ENCODE measurements around the gene BMPER. TPM values are rescaled to one million over a fixed set of nuclear protein-coding genes. Genes with fewer than 3 reads are reported as not detected.

Gene BMPER
- total and polyA plus RNA-seq, 10 of the 15 experiments (the other 5 are each of a cell fraction or from before 2014, with no cell fraction given), result 0.02 to 0.08 TPM; not detected in 8

- intact Hi-C loops (cut with micrococcal nuclease; ENCODE audit: unreplicated experiment), result loop anchor here (1.0 to 2.0 kb wide), 3 partner anchors 138 to 708 kb away; no protein-coding TSS in a partner anchor
- RAD21 ChIA-PET (ENCODE audit: unreplicated experiment), result interaction anchor here (0.5 to 1.0 kb wide), 2 partner anchors 19 to 472 kb away, joined by 3 read pairs; no protein-coding TSS in a partner anchor
- no peak overlapping the region for H3K4me3 ChIP-seq
- H3K9me3 ChIP-seq (replicated peaks; ENCODE audit: control insufficient read depth, insufficient read depth, low read length), result no peaks in the 10 kb centered on the region
- H3K9ac ChIP-seq (ENCODE audit: control insufficient read depth, insufficient read depth, low read length), result no peak overlapping the region
- no peak overlapping the region for H3K4me2 ChIP-seq (ENCODE audit: control insufficient read depth, insufficient read depth)
- ATAC-seq (peak; percentile 99), FAIRE-seq (peak; percentile 78), DNase-seq (ENCODE audit: low read depth, low spot score) (no peak)
- H3K27me3 ChIP-seq (replicated peaks in 1 of 2; ENCODE audit: control insufficient read depth in 2 of 2, insufficient read depth in 2 of 2, low read length in 1 of 2), result 0 out of 4 replicates have a peak, but pooled peaks cover 2 to 7% of the 10 kb centered on the region in 2 experiments
- no peaks in the 10 kb centered on the region for H3K4me1 ChIP-seq (ENCODE audit: control insufficient read depth, insufficient read depth, low read length)
- BruUV-seq (replicated peaks), result no TSS peak
- H3K27ac ChIP-seq (ENCODE audit: control insufficient read depth, insufficient read depth), result no peak overlapping the region
- H4K20me1 ChIP-seq (ENCODE audit: control insufficient read depth, insufficient read depth), result no peaks in the 10 kb centered on the region
- in situ Hi-C loops (cut with MboI), result no loop called here
- no peaks in the 10 kb centered on the region for H3K79me2 ChIP-seq (ENCODE audit: control insufficient read depth, insufficient read depth, low read length)
- SMC1A ChIA-PET (ENCODE audit: uncharacterized antibody, unreplicated experiment), result interaction anchor here (0.9 to 1.5 kb wide), 6 partner anchors 34 to 651 kb away, joined by 3 to 4 read pairs (median 3); no protein-coding TSS in a partner anchor
- CTCF ChIA-PET, result interaction anchor here (0.7 to 2.6 kb wide), 17 partner anchors 9 to 705 kb away, joined by 3 to 13 read pairs (median 5); no protein-coding TSS in a partner anchor
- WGBS (ENCODE audit: insufficient coverage, insufficient replicate concordance, low lambda C conversion rate, missing lambda C conversion rate), result 16% methylated on average over 17 of the region's 17 CpGs
- no peaks in the 10 kb centered on the region for H3K36me3 ChIP-seq (ENCODE audit: control insufficient read depth in 2 of 2, insufficient read depth in 2 of 2, low read length in 1 of 2)
- POLR2A ChIA-PET, result no interaction called here
- H2AFZ ChIP-seq (ENCODE audit: control insufficient read depth, low read depth, low read length), result no peak overlapping the region
- TF ChIP-seq SMC3 (IDR thresholded peaks at IDR 0.05; ENCODE audit: borderline replicate concordance, low read length) (peak; percentile 71), IKZF1 (conservative IDR thresholded peaks at IDR 0.05) (no peak), FOXM1 (IDR thresholded peaks at IDR 0.05; ENCODE audit: low read depth, low read length) (no peak), BACH1 (IDR thresholded peaks at IDR 0.05; ENCODE audit: borderline replicate concordance) (no peak), RBBP5 (conservative IDR thresholded peaks at IDR 0.05) (no peak), BHLHE40 (IDR thresholded peaks at IDR 0.05; ENCODE audit: borderline replicate concordance in 1 of 2, low read depth in 2 of 2, low read length in 1 of 2) (0 out of 4 replicates have a peak, but pooled peaks of 1 of the 2 experiments have one; percentile 28), RCOR1 (conservative IDR thresholded peaks at IDR 0.05; ENCODE audit: low read depth, low read length) (no peak), LARP7 (IDR thresholded peaks at IDR 0.05) (no peak), PAX8 (IDR thresholded peaks at IDR 0.05) (no peak), FOXK2 (IDR thresholded peaks at IDR 0.05) (no peak), SMARCA5 (IDR thresholded peaks at IDR 0.05) (no peak), PML (IDR thresholded peaks at IDR 0.05; ENCODE audit: low read length) (no peak), RELA (IDR thresholded peaks at IDR 0.05; ENCODE audit: borderline replicate concordance, partially characterized antibody) (no peak), ZNF622 (IDR thresholded peaks at IDR 0.05) (no peak), EGR1 (IDR thresholded peaks at IDR 0.05; ENCODE audit: borderline replicate concordance in 1 of 2, low read depth in 2 of 2, low read length in 2 of 2) (no peak), RAD21 (IDR thresholded peaks at IDR 0.05; ENCODE audit: insufficient read depth, low read depth, low read length) (peak; percentile 64)
- TF ChIP-seq, protein P1, sequence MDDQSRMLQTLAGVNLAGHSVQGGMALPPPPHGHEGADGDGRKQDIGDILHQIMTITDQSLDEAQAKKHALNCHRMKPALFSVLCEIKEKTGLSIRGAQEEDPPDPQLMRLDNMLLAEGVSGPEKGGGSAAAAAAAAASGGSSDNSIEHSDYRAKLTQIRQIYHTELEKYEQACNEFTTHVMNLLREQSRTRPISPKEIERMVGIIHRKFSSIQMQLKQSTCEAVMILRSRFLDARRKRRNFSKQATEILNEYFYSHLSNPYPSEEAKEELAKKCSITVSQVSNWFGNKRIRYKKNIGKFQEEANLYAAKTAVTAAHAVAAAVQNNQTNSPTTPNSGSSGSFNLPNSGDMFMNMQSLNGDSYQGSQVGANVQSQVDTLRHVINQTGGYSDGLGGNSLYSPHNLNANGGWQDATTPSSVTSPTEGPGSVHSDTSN (IDR thresholded peaks at IDR 0.05; ENCODE audit: insufficient replicate concordance, low read depth, low read length), result no peak
- TF ChIP-seq, protein P2, sequence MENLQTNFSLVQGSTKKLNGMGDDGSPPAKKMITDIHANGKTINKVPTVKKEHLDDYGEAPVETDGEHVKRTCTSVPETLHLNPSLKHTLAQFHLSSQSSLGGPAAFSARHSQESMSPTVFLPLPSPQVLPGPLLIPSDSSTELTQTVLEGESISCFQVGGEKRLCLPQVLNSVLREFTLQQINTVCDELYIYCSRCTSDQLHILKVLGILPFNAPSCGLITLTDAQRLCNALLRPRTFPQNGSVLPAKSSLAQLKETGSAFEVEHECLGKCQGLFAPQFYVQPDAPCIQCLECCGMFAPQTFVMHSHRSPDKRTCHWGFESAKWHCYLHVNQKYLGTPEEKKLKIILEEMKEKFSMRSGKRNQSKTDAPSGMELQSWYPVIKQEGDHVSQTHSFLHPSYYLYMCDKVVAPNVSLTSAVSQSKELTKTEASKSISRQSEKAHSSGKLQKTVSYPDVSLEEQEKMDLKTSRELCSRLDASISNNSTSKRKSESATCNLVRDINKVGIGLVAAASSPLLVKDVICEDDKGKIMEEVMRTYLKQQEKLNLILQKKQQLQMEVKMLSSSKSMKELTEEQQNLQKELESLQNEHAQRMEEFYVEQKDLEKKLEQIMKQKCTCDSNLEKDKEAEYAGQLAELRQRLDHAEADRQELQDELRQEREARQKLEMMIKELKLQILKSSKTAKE (IDR thresholded peaks at IDR 0.05; ENCODE audit: low read depth, poor library complexity, severe bottlenecking), result peak; percentile 69
- TF ChIP-seq, protein P3, sequence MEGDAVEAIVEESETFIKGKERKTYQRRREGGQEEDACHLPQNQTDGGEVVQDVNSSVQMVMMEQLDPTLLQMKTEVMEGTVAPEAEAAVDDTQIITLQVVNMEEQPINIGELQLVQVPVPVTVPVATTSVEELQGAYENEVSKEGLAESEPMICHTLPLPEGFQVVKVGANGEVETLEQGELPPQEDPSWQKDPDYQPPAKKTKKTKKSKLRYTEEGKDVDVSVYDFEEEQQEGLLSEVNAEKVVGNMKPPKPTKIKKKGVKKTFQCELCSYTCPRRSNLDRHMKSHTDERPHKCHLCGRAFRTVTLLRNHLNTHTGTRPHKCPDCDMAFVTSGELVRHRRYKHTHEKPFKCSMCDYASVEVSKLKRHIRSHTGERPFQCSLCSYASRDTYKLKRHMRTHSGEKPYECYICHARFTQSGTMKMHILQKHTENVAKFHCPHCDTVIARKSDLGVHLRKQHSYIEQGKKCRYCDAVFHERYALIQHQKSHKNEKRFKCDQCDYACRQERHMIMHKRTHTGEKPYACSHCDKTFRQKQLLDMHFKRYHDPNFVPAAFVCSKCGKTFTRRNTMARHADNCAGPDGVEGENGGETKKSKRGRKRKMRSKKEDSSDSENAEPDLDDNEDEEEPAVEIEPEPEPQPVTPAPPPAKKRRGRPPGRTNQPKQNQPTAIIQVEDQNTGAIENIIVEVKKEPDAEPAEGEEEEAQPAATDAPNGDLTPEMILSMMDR (IDR thresholded peaks at IDR 0.05 in 2 of 3, conservative IDR thresholded peaks at IDR 0.05 in 1 of 3; ENCODE audit: control insufficient read depth in 2 of 3, extremely low read depth in 1 of 3, insufficient read depth in 1 of 3, low read depth in 3 of 3, low read length in 3 of 3), result peak; percentile 72 to 90 (median 87)
Observed at GRCh38 chr7:33895025-33895804, 10.1 kb upstream of the BMPER start.
